Activated naive CD8-positive, alpha-beta T cell (primary cell): ENCODE results near the gene TRMT1.

Source experiments
- H3K27ac Mint-ChIP-seq: one replicate; pipeline ENCODE4 v1.8.0; 2021; ENCODE audit warnings: mixed read lengths
- H3K27me3 Mint-ChIP-seq: one replicate; pipeline ENCODE4 v1.8.0; 2021; ENCODE audit warnings: mixed read lengths
- H3K36me3 Mint-ChIP-seq: one replicate; pipeline ENCODE4 v1.8.0; 2021; ENCODE audit warnings: mixed read lengths
- H3K4me1 Mint-ChIP-seq: one replicate; pipeline ENCODE4 v1.8.0; 2021; ENCODE audit warnings: low read depth, mixed read lengths
- H3K4me3 Mint-ChIP-seq: one replicate; pipeline ENCODE4 v1.8.0; 2021; ENCODE audit warnings: mild to moderate bottlenecking, mixed read lengths
- H3K9me3 Mint-ChIP-seq: one replicate; pipeline ENCODE4 v1.8.0; 2021; ENCODE audit warnings: low read depth, mixed read lengths

The TRMT1 gene

GRCh38 chr19:13070425-13071140 is 46.0 kb downstream of the TRMT1 start:
- Mint-ChIP-seq H3K27ac (no peak overlapping the region), H3K36me3 (peaks cover 2% of the 10 kb centered on the region), H3K4me1 (no peaks in the 10 kb centered on the region), H3K9me3 (no peaks in the 10 kb centered on the region), H3K27me3 (no peaks in the 10 kb centered on the region), H3K4me3 (no peak overlapping the region)

- Mint-ChIP-seq H3K9me3 (no peaks in the 10 kb centered on the region), H3K36me3 (no peaks in the 10 kb centered on the region), H3K27me3 (no peaks in the 10 kb centered on the region), H3K4me3 (no peak overlapping the region), H3K27ac (no peak overlapping the region), H3K4me1 (no peaks in the 10 kb centered on the region)
Measured at GRCh38 chr19:13069415-13070359, 46.9 kb downstream of the TRMT1 start.

GRCh38 chr19:13068085-13068846 is 48.3 kb downstream of the TRMT1 start:
- no peaks in the 10 kb centered on the region for H3K36me3 Mint-ChIP-seq
- no peaks in the 10 kb centered on the region for H3K4me1 Mint-ChIP-seq
- H3K27me3 Mint-ChIP-seq, result no peaks in the 10 kb centered on the region
- H3K27ac Mint-ChIP-seq, result no peak overlapping the region
- H3K4me3 Mint-ChIP-seq, result no peak overlapping the region
- no peaks in the 10 kb centered on the region for H3K9me3 Mint-ChIP-seq

GRCh38 chr19:13066933-13067807 is 49.4 kb downstream of the TRMT1 start:
- Mint-ChIP-seq H3K9me3 (no peaks in the 10 kb centered on the region), H3K27ac (no peak overlapping the region), H3K27me3 (no peaks in the 10 kb centered on the region), H3K4me3 (no peak overlapping the region), H3K36me3 (no peaks in the 10 kb centered on the region), H3K4me1 (no peaks in the 10 kb centered on the region)

- H3K27ac Mint-ChIP-seq, result no peak overlapping the region
Measured at GRCh38 chr19:13066226-13066625, 50.3 kb downstream of the TRMT1 start.

GRCh38 chr19:13064092-13064489 is 52.4 kb downstream of the TRMT1 start:
- H3K4me3 Mint-ChIP-seq, result no peak overlapping the region
- H3K9me3 Mint-ChIP-seq, result no peaks in the 10 kb centered on the region
- no peak overlapping the region for H3K27ac Mint-ChIP-seq
- H3K27me3 Mint-ChIP-seq, result no peaks in the 10 kb centered on the region
- peaks cover 7% of the 10 kb centered on the region for H3K4me1 Mint-ChIP-seq
- no peaks in the 10 kb centered on the region for H3K36me3 Mint-ChIP-seq

More at GRCh38 chr19:13066226-13066625, 50.3 kb downstream of the TRMT1 start:
- Mint-ChIP-seq H3K9me3 (no peaks in the 10 kb centered on the region), H3K4me1 (peaks cover 5% of the 10 kb centered on the region), H3K36me3 (no peaks in the 10 kb centered on the region), H3K27me3 (no peaks in the 10 kb centered on the region), H3K4me3 (no peak overlapping the region)

- no peaks in the 10 kb centered on the region for H3K27me3 Mint-ChIP-seq
- no peak overlapping the region for H3K4me3 Mint-ChIP-seq
Measured at GRCh38 chr19:13063461-13064091, 53.0 kb downstream of the TRMT1 start.

GRCh38 chr19:13062317-13062716 is 54.2 kb downstream of the TRMT1 start:
- Mint-ChIP-seq H3K4me1 (peaks cover 7% of the 10 kb centered on the region), H3K27me3 (no peaks in the 10 kb centered on the region), H3K9me3 (no peaks in the 10 kb centered on the region), H3K4me3 (no peak overlapping the region), H3K36me3 (no peaks in the 10 kb centered on the region), H3K27ac (no peak overlapping the region)

More at GRCh38 chr19:13063461-13064091, 53.0 kb downstream of the TRMT1 start:
- Mint-ChIP-seq H3K36me3 (no peaks in the 10 kb centered on the region), H3K4me1 (peaks cover 7% of the 10 kb centered on the region), H3K9me3 (no peaks in the 10 kb centered on the region), H3K27ac (no peak overlapping the region)

- no peaks in the 10 kb centered on the region for H3K36me3 Mint-ChIP-seq
- H3K4me3 Mint-ChIP-seq, result peak overlapping the region; percentile 77
- H3K27ac Mint-ChIP-seq, result no peak overlapping the region
- H3K9me3 Mint-ChIP-seq, result no peaks in the 10 kb centered on the region
- H3K4me1 Mint-ChIP-seq, result peaks cover 7% of the 10 kb centered on the region
- H3K27me3 Mint-ChIP-seq, result no peaks in the 10 kb centered on the region
Measured at GRCh38 chr19:13060964-13061927, 55.3 kb downstream of the TRMT1 start.

- H3K9me3 Mint-ChIP-seq, result no peaks in the 10 kb centered on the region
- no peak overlapping the region for H3K27ac Mint-ChIP-seq
- no peaks in the 10 kb centered on the region for H3K36me3 Mint-ChIP-seq
- peak overlapping the region; percentile 77 for H3K4me3 Mint-ChIP-seq
- peaks cover 7% of the 10 kb centered on the region for H3K4me1 Mint-ChIP-seq
- H3K27me3 Mint-ChIP-seq, result no peaks in the 10 kb centered on the region
Measured at GRCh38 chr19:13060233-13060963, 56.1 kb downstream of the TRMT1 start.

GRCh38 chr19:13058951-13059660 is 57.4 kb downstream of the TRMT1 start:
- H3K4me3 Mint-ChIP-seq, result no peak overlapping the region
- H3K36me3 Mint-ChIP-seq, result no peaks in the 10 kb centered on the region
- no peak overlapping the region for H3K27ac Mint-ChIP-seq
- H3K27me3 Mint-ChIP-seq, result no peaks in the 10 kb centered on the region
- no peaks in the 10 kb centered on the region for H3K9me3 Mint-ChIP-seq
- peaks cover 7% of the 10 kb centered on the region for H3K4me1 Mint-ChIP-seq

GRCh38 chr19:13057744-13058143 is 58.8 kb downstream of the TRMT1 start:
- H3K36me3 Mint-ChIP-seq, result no peaks in the 10 kb centered on the region
- no peak overlapping the region for H3K27ac Mint-ChIP-seq
- no peak overlapping the region for H3K4me3 Mint-ChIP-seq
- H3K27me3 Mint-ChIP-seq, result no peaks in the 10 kb centered on the region
- H3K9me3 Mint-ChIP-seq, result no peaks in the 10 kb centered on the region
- peaks cover 7% of the 10 kb centered on the region for H3K4me1 Mint-ChIP-seq
